ENCODE measurements around the gene SIRPA. TPM values are rescaled to one million over a fixed set of nuclear protein-coding genes. Genes with fewer than 3 reads are reported as not detected.

SIRPA gene
- total RNA-seq, 1 donor from 2014 or later, result 5.0 TPM

DNA sequence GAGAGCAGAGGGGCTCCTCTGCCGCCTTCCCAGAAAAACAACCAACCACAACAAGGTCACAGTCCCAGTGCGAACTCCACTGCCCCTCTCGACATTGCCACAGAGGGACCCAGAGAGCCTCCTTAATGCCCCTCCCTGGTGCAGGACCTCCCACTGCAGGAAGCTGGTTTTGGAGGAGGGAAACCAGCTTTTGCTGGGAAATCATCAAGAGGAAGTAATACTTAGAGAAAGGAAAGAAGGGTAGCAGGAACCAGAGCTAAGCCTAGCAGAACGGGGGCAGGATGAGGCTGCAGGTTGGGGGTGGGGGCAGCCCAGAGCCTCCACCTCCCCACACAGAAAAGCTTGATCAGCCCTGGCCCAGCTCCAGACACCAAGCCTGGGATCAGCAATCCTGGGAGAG, 37.7 kb upstream of the SIRPA start:
- FAIRE-seq (peak; percentile 18), DNase-seq (ENCODE audit: low read depth) (no peak)
- no peak overlapping the region for H3K4me3 ChIP-seq (ENCODE audit: low read depth, low read length)
- no peaks in the 10 kb centered on the region for H3K36me3 ChIP-seq (ENCODE audit: control insufficient read depth, insufficient read depth, low read length)
- TF ChIP-seq, protein P1, sequence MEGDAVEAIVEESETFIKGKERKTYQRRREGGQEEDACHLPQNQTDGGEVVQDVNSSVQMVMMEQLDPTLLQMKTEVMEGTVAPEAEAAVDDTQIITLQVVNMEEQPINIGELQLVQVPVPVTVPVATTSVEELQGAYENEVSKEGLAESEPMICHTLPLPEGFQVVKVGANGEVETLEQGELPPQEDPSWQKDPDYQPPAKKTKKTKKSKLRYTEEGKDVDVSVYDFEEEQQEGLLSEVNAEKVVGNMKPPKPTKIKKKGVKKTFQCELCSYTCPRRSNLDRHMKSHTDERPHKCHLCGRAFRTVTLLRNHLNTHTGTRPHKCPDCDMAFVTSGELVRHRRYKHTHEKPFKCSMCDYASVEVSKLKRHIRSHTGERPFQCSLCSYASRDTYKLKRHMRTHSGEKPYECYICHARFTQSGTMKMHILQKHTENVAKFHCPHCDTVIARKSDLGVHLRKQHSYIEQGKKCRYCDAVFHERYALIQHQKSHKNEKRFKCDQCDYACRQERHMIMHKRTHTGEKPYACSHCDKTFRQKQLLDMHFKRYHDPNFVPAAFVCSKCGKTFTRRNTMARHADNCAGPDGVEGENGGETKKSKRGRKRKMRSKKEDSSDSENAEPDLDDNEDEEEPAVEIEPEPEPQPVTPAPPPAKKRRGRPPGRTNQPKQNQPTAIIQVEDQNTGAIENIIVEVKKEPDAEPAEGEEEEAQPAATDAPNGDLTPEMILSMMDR (IDR thresholded peaks at IDR 0.05; ENCODE audit: insufficient read depth, low read length, severe bottlenecking), result no peak
- H3K27me3 ChIP-seq (ENCODE audit: control insufficient read depth, insufficient read depth, low read length), result no peaks in the 10 kb centered on the region

DNA sequence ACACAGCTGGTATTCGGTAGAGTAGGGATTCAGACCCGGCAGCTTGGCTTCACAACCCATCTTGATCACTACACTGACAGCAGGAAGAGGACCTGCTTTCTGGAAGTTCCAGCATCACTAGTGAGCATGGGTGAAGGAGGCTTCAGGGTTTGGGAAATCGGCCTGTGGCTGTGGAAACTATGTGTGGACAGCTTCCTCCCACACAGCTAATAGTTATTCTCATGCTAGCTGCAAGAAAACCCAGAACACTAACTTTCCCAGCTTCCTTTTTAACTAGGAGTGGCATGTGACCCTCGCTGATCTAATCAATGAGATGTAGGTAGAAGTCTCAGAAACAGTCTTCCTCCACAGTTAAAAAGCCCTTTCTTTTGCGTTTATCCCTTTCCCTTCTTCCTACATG, 36.3 kb upstream of the SIRPA start:
- H3K4me3 ChIP-seq (ENCODE audit: low read depth, low read length), result no peak overlapping the region
- DNase-seq (ENCODE audit: low read depth) (no peak), FAIRE-seq (no peak)
- no peaks in the 10 kb centered on the region for H3K27me3 ChIP-seq (ENCODE audit: control insufficient read depth, insufficient read depth, low read length)
- TF ChIP-seq, protein P1 (IDR thresholded peaks at IDR 0.05; ENCODE audit: insufficient read depth, low read length, severe bottlenecking), result no peak
- no peaks in the 10 kb centered on the region for H3K36me3 ChIP-seq (ENCODE audit: control insufficient read depth, insufficient read depth, low read length)

DNA sequence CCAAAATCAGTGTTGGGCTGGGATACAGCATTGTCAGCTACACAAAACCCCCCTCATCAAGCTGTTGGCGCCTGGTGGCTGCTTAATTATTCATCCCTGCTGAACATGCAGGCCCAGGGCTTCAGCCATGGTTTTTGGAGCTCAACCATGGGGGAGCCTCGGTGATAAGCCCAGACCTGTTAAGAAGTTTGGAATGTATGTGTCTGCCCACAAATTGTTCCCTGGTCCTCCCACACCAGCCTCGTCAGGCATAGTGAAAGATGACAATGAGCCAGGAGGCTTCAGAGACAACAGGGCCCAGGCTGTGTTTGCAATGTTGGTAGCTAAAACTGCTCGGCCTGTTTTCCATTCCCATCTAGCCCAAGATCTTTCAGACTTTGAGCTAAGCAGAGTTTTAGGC, 34.8 kb upstream of the SIRPA start:
- H3K27me3 ChIP-seq (ENCODE audit: control insufficient read depth, insufficient read depth, low read length), result no peaks in the 10 kb centered on the region
- DNase-seq (ENCODE audit: low read depth), result peak; percentile 88
- no peak overlapping the region for H3K4me3 ChIP-seq (ENCODE audit: low read depth, low read length)
- peak; percentile 50 for FAIRE-seq
- TF ChIP-seq, protein P1 (IDR thresholded peaks at IDR 0.05; ENCODE audit: insufficient read depth, low read length, severe bottlenecking), result no peak
- no peaks in the 10 kb centered on the region for H3K36me3 ChIP-seq (ENCODE audit: control insufficient read depth, insufficient read depth, low read length)

DNA sequence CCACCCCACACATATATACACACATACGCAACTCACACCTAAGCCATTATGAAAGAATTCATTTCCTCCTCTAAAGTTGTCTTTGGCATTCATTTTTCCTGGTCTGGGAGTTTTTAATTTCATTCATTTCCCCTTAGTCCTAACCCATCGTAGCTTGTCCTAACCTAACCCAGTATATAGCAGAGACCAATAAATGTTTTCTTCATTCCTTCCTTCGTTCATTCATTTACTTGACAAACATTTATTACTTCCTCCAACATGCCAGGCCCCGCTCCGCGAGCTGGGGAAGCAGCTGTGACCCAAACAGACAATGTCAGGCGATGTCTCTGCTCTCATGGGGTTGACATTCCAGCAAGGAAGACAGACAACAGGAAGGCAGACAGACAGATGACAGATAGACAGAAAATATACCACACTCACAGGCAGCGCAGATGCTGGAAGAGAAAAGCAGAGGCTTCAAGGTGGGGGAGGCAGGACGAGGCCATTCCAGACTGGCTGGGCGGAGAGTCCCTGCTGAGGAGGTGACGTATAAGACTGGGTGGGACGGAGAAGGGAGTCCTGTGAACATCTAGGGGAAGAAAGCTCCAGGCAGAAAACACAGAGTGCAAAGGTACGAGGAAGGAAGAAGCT, 33.7 kb upstream of the SIRPA start:
- FAIRE-seq (no peak), DNase-seq (ENCODE audit: low read depth) (peak; percentile 52)
- H3K27me3 ChIP-seq (ENCODE audit: control insufficient read depth, insufficient read depth, low read length), result no peaks in the 10 kb centered on the region
- TF ChIP-seq, protein P1 (IDR thresholded peaks at IDR 0.05; ENCODE audit: insufficient read depth, low read length, severe bottlenecking), result no peak
- no peaks in the 10 kb centered on the region for H3K36me3 ChIP-seq (ENCODE audit: control insufficient read depth, insufficient read depth, low read length)
- no peak overlapping the region for H3K4me3 ChIP-seq (ENCODE audit: low read depth, low read length)

DNA sequence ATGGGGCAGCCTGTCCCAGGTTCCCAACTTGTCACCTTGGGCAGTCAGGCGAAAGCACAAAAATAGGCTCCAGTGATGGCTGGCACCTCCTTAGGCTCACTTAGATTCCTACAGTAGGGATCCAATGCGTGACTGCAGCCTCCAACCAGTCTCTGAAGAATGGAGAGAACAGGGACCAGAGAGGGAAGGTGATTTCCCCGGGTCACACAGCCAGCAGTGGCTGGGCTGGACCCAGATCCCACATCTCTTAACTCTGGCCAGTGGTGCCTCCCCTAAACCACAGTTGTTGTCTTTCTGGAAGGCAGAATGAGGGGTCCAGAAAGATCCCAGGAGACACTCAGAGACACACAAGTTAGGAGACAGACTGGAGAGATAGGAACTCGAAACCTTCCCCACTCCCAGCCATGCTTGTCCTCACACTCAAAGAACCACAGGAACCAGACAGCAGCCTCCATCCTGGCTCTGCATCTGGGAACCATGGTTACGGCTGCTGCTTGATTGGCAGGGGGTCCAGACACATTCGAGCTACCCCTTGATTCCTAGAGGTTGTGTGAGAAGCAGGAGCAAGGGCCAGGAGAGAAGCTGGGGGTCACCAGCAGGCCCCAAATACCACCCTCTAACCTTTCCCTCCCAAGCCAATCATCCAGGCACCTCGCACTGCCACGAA, 33.1 kb upstream of the SIRPA start:
- TF ChIP-seq, protein P1 (IDR thresholded peaks at IDR 0.05; ENCODE audit: insufficient read depth, low read length, severe bottlenecking), result no peak
- no peaks in the 10 kb centered on the region for H3K36me3 ChIP-seq (ENCODE audit: control insufficient read depth, insufficient read depth, low read length)
- no peak overlapping the region for H3K4me3 ChIP-seq (ENCODE audit: low read depth, low read length)
- DNase-seq (ENCODE audit: low read depth), result no peak
- no peaks in the 10 kb centered on the region for H3K27me3 ChIP-seq (ENCODE audit: control insufficient read depth, insufficient read depth, low read length)
- FAIRE-seq, result peak; percentile 73
